A549 (cell line): Measurements from ENCODE around the gene MARK1. TPM values are rescaled to one million over a fixed set of nuclear protein-coding genes. Genes with fewer than 3 reads are reported as not detected.

Source experiments
- ATAC-seq, 2 experiments: fragments of 200-7000 bp in 1 of 2; fragments of >200 bp in 1 of 2; cut with Nextera tagmentation in 1 of 2; cut with Tn5 transposase in 1 of 2; 3 replicates each; pipeline versions ENCODE4 v1.8.0 to v1.9.1; 2018 to 2020; ENCODE audit warnings: mild to moderate bottlenecking in 1 of 2, moderate library complexity in 1 of 2
- CTCF ChIA-PET: fragments of 300-600 bp; sonication (Branson Sonifier 250); formaldehyde crosslinking; extraction: SDS; loops from one replicate; lab custom pipeline; 2021; ENCODE audit warnings: antibody characterized with exemption, inconsistent platforms; lab: Yijun Ruan, JAX
- POLR2A ChIA-PET: fragments of 350-600 bp; formaldehyde crosslinking; extraction: SDS; loops from one replicate; lab custom pipeline; 2021; ENCODE audit warnings: antibody characterized with exemption, inconsistent platforms; lab: Yijun Ruan, JAX
- DNase-seq, 2 experiments: peaks; one replicate each; pipeline versions ENCODE4 v3.0.0 to v3.0.0-alpha.2; 2011 to 2016; ENCODE audit warnings: low read depth in 1 of 2, low spot score in 1 of 2
- FAIRE-seq: peaks from 2 replicates; lab custom pipeline; 2011; peaks lifted over from hg19 to GRCh38; lab: Jason Lieb, UNC
- H3K27ac ChIP-seq, 2 experiments: fragments of >200 bp; sonication (Bioruptor Twin); formaldehyde crosslinking; 3 replicates each; pipeline ENCODE4 v1.5.1; 2016 to 2017
- H3K4me1 ChIP-seq: fragments of >200 bp; sonication (Bioruptor Twin); formaldehyde crosslinking; 3 replicates; pipeline ENCODE4 v1.6.1; 2016
- H3K4me2 ChIP-seq: fragments of >200 bp; sonication (Bioruptor Twin); formaldehyde crosslinking; 3 replicates; pipeline ENCODE4 v1.6.1; 2016
- H3K4me3 ChIP-seq: fragments of >200 bp; sonication (Bioruptor Twin); formaldehyde crosslinking; 3 replicates; pipeline ENCODE4 v1.5.1; 2016
- H3K9me3 ChIP-seq: fragments of >200 bp; sonication (Bioruptor Twin); formaldehyde crosslinking; 3 replicates; pipeline ENCODE4 v1.6.1; 2016
- BCL3 ChIP-seq: fragments of >200 bp; sonication (Bioruptor Twin); formaldehyde crosslinking; IDR thresholded peaks from 3 replicates; pipeline ENCODE4 v1.6.1; 2016
- E2F6 ChIP-seq: IDR thresholded peaks from 2 replicates; pipeline ENCODE4 v1.6.1; 2012; ENCODE audit warnings: low read depth, borderline replicate concordance
- EHF ChIP-seq: fragments of 250-450 bp; sonication (Bioruptor Pico); IDR thresholded peaks from 2 replicates; pipeline ENCODE4 v1.5.0; 2020; ENCODE audit warnings: mild to moderate bottlenecking
- FOXS1 ChIP-seq: fragments of 250-450 bp; sonication (Bioruptor Pico); IDR thresholded peaks from 2 replicates; pipeline ENCODE4 v1.5.0; 2020; ENCODE audit warnings: mild to moderate bottlenecking, moderate library complexity
- HES2 ChIP-seq: fragments of >200 bp; sonication (Bioruptor Twin); formaldehyde crosslinking; IDR thresholded peaks from 2 replicates; pipeline ENCODE4 v1.6.1; 2016
- HOXB13 ChIP-seq: fragments of 250-450 bp; sonication (Bioruptor Pico); IDR thresholded peaks from 2 replicates; pipeline ENCODE4 v1.5.0; 2020; ENCODE audit warnings: low read depth, mild to moderate bottlenecking, moderate library complexity
- JUN ChIP-seq, 2 experiments: fragments of >200 bp; sonication (Bioruptor Twin); formaldehyde crosslinking; IDR thresholded peaks; 2 replicates in 1 of 2; 3 replicates in 1 of 2; pipeline ENCODE4 v1.6.1; 2016 to 2017
- MAFK ChIP-seq: fragments of 450-650 bp; IDR thresholded peaks from 2 replicates; pipeline ENCODE4 v1.6.1; 2014; ENCODE audit not compliant: partially characterized antibody
- MAX ChIP-seq: IDR thresholded peaks from 2 replicates; pipeline ENCODE4 v1.6.1; 2012
- MAZ ChIP-seq: fragments of 150-350 bp; IDR thresholded peaks from 2 replicates; pipeline ENCODE4 v1.6.1; 2014; ENCODE audit warnings: antibody characterized with exemption, low read depth, low read length, borderline replicate concordance
- NFE2L2 ChIP-seq: fragments of 150-350 bp; conservative IDR thresholded peaks from 2 replicates; pipeline ENCODE4 v1.6.1; 2014; ENCODE audit warnings: low read length
- PBX3 ChIP-seq: IDR thresholded peaks from 2 replicates; pipeline ENCODE4 v1.6.1; 2012
- REST ChIP-seq: fragments of 200-600 bp; sonication (generic); IDR thresholded peaks from 2 replicates; pipeline ENCODE4 v1.6.1; 2016; ENCODE audit warnings: antibody characterized with exemption, mild to moderate bottlenecking, moderate library complexity
- SREBF2 ChIP-seq: fragments of 450-650 bp; IDR thresholded peaks from 2 replicates; pipeline ENCODE4 v1.6.1; 2014; ENCODE audit warnings: mild to moderate bottlenecking, moderate library complexity
- TFCP2L1 ChIP-seq: fragments of 250-450 bp; sonication (Bioruptor Pico); IDR thresholded peaks from 2 replicates; pipeline ENCODE4 v1.5.0; 2021; ENCODE audit warnings: mild to moderate bottlenecking
- ZC3H11A ChIP-seq: fragments of 450-650 bp; IDR thresholded peaks from 2 replicates; pipeline ENCODE4 v1.6.1; 2014; ENCODE audit warnings: antibody characterized with exemption, mild to moderate bottlenecking
- ZFP36 ChIP-seq: fragments of 450-650 bp; IDR thresholded peaks from 2 replicates; pipeline ENCODE4 v1.6.1; 2014; ENCODE audit warnings: borderline replicate concordance; ENCODE audit not compliant: partially characterized antibody
- ZSCAN20 ChIP-seq: fragments of 250-450 bp; sonication (Bioruptor Pico); IDR thresholded peaks from 2 replicates; pipeline ENCODE4 v1.8.0; 2022; ENCODE audit warnings: mild to moderate bottlenecking, moderate library complexity
- WGBS: methylation state at CpG from one replicate; pipeline ENCODE4 v1.1.6; 2017; ENCODE audit errors: missing lambda C conversion rate; 5-methylcytosine and 5-hydroxymethylcytosine counted together
- polyA plus RNA-seq, 4 experiments: library from polyadenylated mRNA; depleted of rRNA in 3 of 4; stranded (reverse); fragments of >200 nt; fragmentation: RNase III in 1 of 4; extraction: RNeasy Plus Mini Kit Qiagen cat#74134 plus additional on column Dnase treatment in 1 of 4; gene quantifications; 2 replicates in 3 of 4; 3 replicates in 1 of 4; pipeline ENCODE4 v1.2.3, GENCODE V29; 2011 to 2017

The MARK1 gene
- polyA plus RNA-seq, 2 of the 4 experiments (the other 2 are of a cell fraction), result 0.03 to 0.05 TPM

GRCh38 chr1:220705782-220706181 is 177.8 kb downstream of the MARK1 start:
- ChIA-PET POLR2A (no interaction called here), CTCF (interaction anchor here (1.3 kb wide), 1 partner anchor 71 kb away, joined by 3 read pairs; no protein-coding TSS in a partner anchor)
- no peak overlapping the region for H3K27ac ChIP-seq
- no peak overlapping the region for H3K4me3 ChIP-seq
- no peak for TF ChIP-seq FOXS1 (CRISPR knock-in tag)
- TF ChIP-seq E2F6, result no peak
- no peak for TF ChIP-seq HOXB13 (CRISPR knock-in tag)
- no peak for TF ChIP-seq MAFK
- no peak for TF ChIP-seq ZC3H11A
- no peak for TF ChIP-seq BCL3
- TF ChIP-seq TFCP2L1, result no peak
- TF ChIP-seq JUN (IDR thresholded peaks at IDR 0.05), result no peak
- TF ChIP-seq EHF (CRISPR knock-in tag), result no peak
- 0 out of 3 replicates have a peak, but pooled peaks cover 4% of the 10 kb centered on the region for H3K9me3 ChIP-seq
- no peak overlapping the region for H3K4me2 ChIP-seq
- DNase-seq (no peak), ATAC-seq (no peak), FAIRE-seq (no peak)
- no peaks in the 10 kb centered on the region for H3K4me1 ChIP-seq
- 76% methylated on average over 7 of the region's 7 CpGs for WGBS

GRCh38 chr1:220706480-220706879 is 178.5 kb downstream of the MARK1 start:
- WGBS, result 74% methylated on average over 9 of the region's 9 CpGs

More at GRCh38 chr1:220706480-220706879, 178.5 kb downstream of the MARK1 start:
- TF ChIP-seq ZFP36 (no peak), REST (no peak), PBX3 (no peak), HES2 (no peak), TFCP2L1 (no peak), SREBF2 (no peak), NFE2L2 (no peak), MAZ (no peak), ZSCAN20 (CRISPR knock-in tag) (no peak), MAFK (no peak), MAX (no peak)
- Histone ChIP-seq H3K9me3 (0 out of 3 replicates have a peak, but pooled peaks cover 4% of the 10 kb centered on the region), H3K27ac (no peak overlapping the region), H3K4me1 (no peaks in the 10 kb centered on the region), H3K4me2 (no peak overlapping the region), H3K4me3 (no peak overlapping the region)
- FAIRE-seq, result no peak
- ATAC-seq, result no peak
- CTCF ChIA-PET, result interaction anchor here (0.6 to 2.0 kb wide), 2 partner anchors 27 to 722 kb away, joined by 3 to 9 read pairs; no protein-coding TSS in a partner anchor
- POLR2A ChIA-PET, result no interaction called here
- DNase-seq, result no peak
